Endothelial cell of umbilical vein (primary cell): Measurements from ENCODE around the gene C13orf46.

ENCODE experiments used
- EZH2 ChIP-seq: IDR thresholded peaks from 2 replicates; pipeline ENCODE4 v1.6.1; 2012; ENCODE audit warnings: borderline replicate concordance, low read depth, mild to moderate bottlenecking, moderate library complexity, low read length, inconsistent platforms; ENCODE audit not compliant: severe bottlenecking
- POLR2A ChIP-seq: IDR thresholded peaks from 2 replicates; pipeline ENCODE4 v1.6.1; 2012; ENCODE audit warnings: low read depth, mild to moderate bottlenecking, control low read depth, low read length
- POLR2AphosphoS5 ChIP-seq: IDR thresholded peaks from 2 replicates; pipeline ENCODE4 v1.6.1; 2012; ENCODE audit warnings: low read depth, mild to moderate bottlenecking, control low read depth, low read length, moderate library complexity; ENCODE audit not compliant: insufficient read depth
- TF ChIP-seq, protein P1 (sequence below), 2 donors: IDR thresholded peaks; 1 replicate in 1 of 2; 2 replicates in 1 of 2; pipeline ENCODE4 v1.5.1; 2011; ENCODE audit warnings: low read length in 2 of 2, mild to moderate bottlenecking in 2 of 2, moderate library complexity in 2 of 2, control low read depth in 1 of 2, inconsistent platforms in 1 of 2, low read depth in 1 of 2; ENCODE audit not compliant: insufficient read depth in 1 of 2; ENCODE audit errors: extremely low read depth in 1 of 2

DNA sequence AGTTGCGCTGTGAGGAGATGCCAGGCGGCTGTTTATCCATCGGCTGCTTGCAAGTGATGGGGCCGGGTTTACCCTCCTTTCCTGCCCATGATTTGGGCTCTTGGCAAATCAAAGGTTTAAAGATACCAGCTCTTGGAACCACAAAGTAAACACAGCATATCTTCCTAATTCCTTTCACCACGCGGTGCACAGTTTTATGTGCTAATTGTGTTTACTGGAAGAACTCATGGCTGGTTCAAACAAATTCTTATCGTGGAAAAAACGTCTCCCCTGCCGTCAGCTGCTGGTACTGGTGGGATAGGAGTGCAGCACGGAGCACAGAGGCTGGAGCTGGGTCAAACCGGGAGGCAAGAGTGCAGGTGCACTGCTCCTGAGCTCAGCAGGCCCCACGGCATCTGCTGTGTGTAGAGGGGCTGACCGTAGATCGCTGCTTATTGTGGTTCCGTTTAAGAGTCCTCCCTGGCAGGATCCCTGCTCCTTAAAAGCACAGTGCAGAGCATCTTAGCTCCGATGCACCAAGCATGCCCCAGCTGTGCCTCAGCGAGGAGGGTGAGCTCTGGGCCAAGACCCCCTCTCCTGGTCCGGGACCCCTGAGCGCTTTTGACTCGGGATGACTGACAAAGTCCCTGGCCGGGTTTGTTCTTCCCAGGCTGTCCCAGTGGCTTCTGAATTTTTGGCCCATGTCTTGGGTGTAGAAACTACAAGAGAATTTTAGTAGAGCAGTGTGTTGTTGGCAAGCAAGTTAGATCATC, 58.7 kb downstream of the C13orf46 start:
- TF ChIP-seq POLR2A: no peak
- TF ChIP-seq, protein P1, sequence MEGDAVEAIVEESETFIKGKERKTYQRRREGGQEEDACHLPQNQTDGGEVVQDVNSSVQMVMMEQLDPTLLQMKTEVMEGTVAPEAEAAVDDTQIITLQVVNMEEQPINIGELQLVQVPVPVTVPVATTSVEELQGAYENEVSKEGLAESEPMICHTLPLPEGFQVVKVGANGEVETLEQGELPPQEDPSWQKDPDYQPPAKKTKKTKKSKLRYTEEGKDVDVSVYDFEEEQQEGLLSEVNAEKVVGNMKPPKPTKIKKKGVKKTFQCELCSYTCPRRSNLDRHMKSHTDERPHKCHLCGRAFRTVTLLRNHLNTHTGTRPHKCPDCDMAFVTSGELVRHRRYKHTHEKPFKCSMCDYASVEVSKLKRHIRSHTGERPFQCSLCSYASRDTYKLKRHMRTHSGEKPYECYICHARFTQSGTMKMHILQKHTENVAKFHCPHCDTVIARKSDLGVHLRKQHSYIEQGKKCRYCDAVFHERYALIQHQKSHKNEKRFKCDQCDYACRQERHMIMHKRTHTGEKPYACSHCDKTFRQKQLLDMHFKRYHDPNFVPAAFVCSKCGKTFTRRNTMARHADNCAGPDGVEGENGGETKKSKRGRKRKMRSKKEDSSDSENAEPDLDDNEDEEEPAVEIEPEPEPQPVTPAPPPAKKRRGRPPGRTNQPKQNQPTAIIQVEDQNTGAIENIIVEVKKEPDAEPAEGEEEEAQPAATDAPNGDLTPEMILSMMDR (IDR thresholded peaks at IDR 0.05; ENCODE audit: extremely low read depth in 1 of 2, insufficient read depth in 1 of 2, low read depth in 1 of 2, low read length in 2 of 2): no peak
- no peak for TF ChIP-seq POLR2AphosphoS5
- no peak for TF ChIP-seq EZH2
